Fibroblast of skin of right biceps (primary cell): ENCODE data around the gene EFNA5.
"Not testable (repeated sequence)": the region's sequence is repeated elsewhere in the genome, so short reads cannot be mapped to it uniquely, and the experiment has no call there.

ENCODE experiments used
- DNase-seq: peaks from one replicate; pipeline ENCODE4 v3.0.0-alpha.2; 2013

The EFNA5 gene

DNA sequence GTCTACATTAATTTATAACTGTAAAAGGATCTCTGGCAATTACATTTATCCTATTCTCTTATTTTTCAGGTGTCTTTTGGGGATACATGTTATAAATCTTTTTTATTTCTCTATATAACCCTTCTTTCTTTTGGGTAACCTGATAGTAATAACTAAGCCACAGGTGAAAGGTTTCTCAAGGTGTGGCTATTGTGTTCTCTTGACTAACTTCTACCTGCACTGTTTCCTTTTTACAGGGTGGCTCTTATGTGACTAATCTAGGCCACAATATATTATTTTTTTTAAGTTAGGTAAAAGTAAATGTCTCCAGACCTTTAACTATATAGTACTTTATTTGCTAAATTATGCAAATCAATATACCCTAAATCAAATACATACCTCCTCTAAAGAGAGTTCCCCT, 193.2 kb downstream of the EFNA5 start:
- no peak for DNase-seq

DNA sequence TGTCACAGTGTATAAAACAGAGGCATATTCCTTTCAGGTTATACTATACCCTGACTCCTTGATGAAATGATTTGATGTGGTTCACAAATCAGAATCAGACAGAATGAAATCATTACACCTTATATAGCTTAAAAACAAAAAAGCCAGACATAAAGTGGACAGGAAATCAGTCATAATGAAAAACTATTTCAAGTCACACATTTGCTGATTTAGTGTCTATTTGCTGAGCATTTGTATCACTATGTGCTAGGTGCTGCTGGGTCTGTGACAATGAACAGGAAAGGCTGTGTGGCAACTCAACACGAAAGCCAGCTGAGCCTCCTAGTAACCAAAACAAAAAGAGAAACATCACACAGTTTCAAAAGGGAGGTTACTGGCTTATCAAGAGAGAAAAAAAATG, 194.0 kb downstream of the EFNA5 start:
- no peak for DNase-seq

DNA sequence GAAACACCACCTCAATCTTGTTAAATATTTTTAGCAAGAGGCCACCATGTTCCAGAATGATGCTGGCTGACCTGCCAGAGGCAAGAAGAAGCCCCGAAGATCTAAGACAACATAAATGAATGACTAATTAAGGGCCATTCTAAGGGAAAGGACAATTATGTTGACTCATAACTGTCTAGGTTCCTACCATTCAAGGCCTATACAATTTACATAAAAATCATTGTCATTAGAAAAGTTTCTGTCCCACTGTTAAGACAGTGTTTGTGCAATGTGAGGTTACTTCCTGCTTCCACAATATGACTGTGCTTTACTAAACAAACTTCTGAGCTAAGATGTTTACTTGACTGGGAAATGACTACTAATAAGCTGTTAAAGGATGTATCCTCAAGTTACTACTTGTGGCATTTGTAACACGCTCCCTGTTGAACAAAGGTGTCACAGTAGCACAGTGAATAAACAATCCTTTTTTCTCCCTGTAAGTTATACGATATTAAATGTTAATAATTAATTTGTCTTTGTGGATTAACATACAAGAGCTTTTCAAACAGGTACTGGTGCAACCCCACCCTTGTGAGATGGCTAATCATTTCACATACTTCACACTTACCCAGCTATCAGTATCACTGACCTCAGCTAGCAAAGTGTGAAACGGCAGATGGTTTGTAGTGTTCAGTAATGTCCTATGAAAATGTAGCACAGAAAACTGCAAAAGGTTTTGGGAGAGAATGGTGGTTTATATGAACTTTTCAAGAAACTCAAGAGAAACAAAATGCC, 195.8 kb downstream of the EFNA5 start:
- no peak for DNase-seq

DNA sequence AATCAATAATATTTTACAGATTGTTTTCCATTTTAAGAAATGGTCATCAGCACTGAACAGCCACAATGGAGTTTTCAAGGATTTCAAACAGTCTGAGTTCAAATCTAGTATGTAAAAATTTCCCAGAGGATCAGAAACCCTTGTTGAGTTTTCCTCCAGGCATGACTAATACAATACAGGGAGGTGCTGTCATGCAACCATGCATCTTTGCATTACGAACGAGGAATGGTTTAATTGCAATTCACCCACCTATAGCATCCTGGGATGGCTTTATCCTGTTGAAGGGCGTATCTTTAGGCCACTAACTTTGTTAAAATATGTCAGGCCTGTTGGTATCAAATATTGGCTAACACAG, 196.4 kb downstream of the EFNA5 start:
- DNase-seq, result no peak

DNA sequence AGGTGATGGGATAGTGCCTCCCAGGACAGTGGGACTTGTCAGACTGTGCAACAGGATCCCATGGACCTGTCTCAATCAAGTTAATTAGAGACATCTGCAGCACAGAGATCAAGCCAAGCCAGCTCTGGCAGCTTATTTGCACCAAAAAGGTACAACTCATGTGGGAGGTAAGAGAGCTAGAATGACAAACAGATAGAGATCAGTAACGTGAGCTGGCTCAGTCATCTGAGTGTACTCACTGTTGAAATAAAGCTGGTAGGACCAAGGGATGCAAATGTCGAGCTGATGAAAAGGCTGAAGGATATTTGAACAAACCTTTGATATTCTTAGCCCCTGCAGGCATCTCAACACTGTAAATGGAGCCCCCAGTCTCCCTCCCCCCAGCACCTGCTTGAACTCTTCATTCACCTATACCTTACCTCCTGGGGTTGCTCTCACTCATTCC, 198.1 kb downstream of the EFNA5 start:
- DNase-seq, result no peak

DNA sequence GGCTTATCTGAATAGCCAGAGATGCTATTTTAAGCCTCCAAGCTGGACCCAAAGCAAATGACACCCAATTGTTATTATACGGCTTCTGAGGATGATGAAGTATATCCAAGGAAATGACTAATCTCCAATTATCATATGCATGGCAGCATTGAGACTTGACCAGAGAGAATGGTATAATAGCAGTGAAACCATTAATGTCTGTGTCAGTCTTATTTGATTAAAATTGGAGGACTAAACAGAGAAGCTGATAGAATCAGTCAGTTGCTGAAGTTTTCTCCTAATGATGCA, 200.5 kb downstream of the EFNA5 start:
- peak; percentile 39 for DNase-seq

DNA sequence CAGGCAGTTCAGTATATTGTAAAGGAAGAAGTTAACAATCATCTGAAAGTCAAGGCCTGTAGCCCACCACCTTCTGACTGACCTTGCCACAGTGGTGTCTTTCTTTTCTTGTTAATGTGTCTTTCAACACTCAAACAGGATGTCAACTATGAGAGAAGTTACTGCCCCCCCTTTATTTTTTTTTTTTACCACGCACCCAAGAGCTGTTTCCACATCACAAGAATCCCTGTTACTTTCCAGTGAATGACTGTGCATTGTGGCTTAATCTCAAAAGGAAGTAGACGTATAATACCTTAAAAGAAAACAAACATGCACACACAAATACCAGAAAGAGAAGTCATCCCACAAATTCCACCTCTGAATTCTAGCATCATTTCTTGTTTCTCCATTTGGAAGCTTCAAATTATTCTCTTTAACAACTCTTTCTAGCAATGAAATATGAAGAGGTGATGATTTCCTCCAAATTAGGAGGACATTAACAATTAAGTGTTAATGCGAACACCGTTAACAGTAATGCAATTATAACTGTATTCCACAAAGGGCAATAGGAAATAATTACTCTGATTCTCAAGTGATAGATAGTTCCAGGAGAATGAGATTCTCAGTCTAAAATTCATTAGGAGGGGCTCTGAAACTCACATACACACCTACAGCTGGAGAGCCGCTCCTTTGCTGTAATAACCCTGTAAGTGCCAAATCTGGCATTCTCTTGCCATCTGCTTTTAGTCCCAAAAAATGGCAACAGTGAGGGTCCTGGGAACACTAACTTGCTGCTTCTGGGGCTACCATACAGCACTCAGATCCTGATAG, 201.0 kb downstream of the EFNA5 start:
- peak; percentile 87 for DNase-seq

DNA sequence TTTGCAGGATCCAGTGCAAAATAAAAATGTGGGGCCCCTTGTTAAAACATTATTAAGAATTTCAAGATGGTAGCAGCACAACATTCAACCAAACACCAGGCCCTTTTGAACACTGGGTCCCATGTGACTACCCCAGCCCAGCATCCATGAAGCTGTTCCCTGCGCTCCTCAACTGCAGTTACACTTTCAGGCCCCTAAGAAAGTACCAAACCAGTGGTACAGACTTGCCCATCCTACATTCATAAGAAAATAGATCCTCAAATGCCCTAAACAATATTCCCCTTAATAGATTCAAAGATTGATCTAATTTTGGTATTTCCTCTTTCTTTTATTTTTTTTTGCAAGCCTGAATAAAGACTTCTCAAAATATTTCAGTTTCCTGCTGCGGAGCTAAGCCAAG, 201.7 kb downstream of the EFNA5 start:
- DNase-seq, result no peak

DNA sequence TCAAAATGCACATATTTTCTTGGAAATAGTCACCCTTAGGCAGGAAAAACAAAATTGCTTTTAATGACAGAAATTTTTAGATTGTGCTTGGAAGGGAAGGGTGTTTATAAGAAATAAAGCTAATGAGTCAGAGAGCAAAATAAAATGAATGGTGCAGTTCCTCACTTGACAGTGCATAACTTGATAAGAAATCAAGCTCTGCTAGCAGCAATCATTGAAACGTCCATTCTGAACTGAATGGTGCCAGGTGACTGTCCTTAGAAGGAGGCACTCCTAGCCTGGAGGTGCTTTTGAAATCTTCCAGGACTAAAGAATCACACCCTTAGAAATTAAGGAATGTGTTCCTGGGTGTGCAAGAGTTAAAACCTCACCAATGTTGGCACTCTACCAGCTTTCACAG, 202.5 kb downstream of the EFNA5 start:
- no peak for DNase-seq

DNA sequence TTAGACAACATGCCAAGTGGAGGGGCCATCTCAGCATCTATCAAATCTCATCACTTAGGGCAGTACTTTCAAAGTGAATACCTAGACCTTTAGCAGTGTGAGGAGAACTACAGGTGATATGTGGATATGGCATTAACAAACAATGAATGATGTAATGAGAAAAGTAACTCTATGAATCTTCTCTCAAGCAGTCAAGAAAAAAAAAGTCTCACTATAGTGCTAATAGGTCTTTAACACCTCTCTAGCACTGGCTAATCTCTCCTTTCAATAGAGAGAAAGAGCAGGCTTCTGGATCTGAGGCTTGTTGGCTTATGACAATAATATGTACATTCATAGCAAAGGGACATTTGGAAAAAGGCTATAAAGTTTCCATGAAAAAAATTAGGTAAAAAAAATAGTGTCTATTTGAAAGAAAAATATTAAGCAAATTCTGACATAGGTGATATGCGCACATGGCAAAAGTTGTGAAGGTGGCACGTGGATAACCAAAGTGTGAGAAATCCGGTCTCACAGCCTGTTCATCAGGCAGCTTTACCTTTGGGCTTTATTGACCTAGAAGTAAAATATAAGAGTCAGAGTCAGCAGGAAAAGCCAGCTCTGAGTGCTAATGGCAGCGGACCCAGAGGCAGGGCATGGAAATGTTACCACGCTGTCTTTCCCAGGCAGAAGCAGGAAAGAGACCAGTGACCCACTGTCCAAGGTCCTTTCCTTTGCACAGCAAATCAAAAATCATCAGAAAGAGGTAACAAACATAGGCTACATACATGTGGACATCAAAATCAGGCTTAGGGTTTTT, 203.4 kb downstream of the EFNA5 start:
- DNase-seq, result no peak

DNA sequence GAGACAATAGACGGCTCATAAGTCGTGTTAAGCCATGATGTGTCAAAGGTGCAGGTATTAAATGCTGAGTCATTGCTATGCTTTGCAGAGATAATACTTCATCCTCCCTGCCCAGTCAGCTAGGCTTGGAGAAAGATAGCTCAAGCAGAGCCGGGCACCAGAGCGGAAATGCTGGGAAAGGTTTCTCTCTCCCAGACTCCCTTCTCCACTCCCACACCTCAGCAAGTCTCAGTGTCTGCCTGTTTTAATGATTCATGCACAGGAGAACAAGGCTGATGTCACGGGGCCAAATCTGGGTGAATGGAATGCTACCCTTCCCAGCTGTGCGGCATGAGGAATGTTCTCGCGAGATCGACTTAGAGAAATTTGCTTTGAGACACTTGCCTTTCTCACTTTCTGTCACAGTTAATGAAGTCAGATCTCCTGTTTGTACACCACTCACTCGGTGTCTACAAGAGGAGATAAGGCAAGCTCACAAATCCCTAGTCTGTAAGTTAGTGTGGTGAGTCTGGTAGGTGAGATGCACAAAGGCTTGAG, 204.4 kb downstream of the EFNA5 start:
- peak; percentile 83 for DNase-seq

DNA sequence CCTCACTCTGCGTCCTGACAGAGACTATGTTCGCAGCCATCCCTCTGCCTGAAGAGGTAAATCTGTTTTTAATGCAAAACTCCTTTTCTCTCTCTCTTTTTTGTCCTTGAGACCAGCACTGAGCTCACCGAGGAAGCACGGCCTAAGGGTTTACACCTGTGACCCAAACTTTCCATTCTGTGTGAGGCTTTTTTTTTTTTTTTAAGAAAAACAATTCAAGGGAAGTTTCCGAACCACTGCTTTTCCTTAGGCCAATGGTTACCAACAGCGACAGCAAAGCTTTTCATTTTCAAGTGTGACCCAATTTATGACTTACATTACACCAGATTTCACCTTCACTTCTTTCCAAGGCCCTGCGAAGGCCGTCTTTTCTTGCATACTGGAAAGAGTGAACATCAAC, 205.9 kb downstream of the EFNA5 start:
- DNase-seq, result no peak

DNA sequence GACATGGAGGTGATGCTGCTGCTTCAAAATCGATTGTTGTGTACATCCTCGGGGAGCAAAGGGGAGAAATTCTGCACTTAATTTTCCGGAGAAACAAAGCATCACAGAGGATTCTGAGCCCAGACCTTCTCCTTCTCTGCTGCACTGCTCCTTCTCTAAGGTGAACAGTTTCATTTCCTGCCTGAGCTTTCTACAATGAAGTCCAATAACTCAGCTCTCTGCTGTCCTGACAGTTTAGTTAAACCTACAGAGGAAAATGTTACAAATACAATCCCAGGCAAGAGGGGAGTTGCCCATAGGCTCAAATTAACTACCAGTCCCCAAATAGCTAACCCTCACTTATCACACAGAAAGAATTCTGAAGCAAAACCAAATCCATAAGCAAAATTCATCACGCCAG, 206.3 kb downstream of the EFNA5 start:
- no peak for DNase-seq

DNA sequence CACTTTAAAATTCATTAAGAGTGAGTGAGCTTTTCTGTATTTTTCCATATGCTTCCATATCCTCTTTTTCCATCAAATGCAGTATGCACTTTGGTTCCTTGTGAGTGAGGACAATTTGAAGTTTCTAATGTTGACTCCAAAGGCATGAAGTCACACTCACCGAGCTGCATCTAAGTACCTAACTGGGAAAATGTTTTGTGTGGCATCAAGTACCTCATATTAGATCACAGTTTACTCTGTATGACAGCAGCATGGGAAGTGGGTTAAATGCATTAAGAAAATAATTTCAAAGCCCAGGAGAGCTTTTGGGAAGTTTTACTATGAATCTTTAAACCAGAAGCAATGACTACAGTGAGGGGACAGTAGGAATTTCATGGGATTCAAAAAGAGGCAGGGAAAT, 207.0 kb downstream of the EFNA5 start:
- no peak for DNase-seq

DNA sequence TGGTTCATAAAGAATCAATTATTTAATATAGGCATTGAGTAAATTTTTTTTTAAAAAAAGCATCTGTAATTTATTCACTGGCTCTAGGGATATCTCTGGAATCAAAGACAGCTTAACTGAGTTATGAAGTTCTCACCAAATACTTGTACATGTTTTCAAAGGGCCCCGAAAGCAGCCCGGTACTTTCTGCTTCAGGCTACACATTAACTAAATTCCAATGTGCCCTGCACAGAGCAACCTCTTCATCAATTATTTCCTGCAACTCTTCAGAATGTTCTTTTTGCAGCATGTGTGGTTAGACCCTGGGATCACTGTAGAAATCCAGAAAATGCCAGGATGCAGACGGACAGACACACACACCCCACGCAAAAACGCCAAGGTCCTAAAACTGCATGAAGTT, 209.0 kb downstream of the EFNA5 start:
- no peak for DNase-seq

DNA sequence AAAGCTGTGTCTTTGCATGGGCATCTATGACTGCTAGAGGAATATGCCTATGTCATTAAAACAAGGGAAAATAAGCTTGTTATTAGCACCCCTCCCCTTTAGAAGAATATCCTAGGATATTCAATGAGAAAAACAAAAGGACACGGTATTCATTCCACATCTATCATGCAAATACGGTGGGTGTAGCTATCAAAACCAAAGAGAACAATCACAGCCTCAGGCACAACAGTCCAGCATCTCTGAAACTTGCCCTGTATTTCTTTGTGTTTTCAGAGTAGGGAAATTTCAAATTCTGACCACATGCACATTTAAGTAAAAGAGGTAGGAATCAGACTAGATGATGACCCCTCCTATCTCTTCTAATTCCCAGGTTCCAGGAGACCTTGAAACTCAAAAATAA, 209.9 kb downstream of the EFNA5 start:
- DNase-seq, result no peak

DNA sequence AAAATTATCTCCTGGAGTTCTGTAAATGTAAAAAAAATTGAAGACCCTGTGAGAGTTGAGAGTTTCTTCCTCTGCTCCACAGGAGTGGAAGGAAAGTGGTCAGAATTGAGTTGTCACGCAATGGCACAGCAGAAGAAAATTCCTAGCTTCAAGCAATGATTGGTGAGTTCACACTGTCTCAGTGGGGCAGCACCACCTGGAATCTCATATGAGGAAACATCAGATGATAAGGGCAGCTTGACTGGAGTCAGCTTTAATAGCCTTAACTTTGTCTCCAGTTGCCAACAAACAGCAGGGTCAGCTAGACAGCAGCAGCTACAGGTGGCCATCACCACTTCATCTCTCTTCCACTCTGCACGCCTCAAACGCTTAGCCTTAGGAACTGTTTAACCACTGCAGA, 211.1 kb downstream of the EFNA5 start:
- DNase-seq, result no peak

DNA sequence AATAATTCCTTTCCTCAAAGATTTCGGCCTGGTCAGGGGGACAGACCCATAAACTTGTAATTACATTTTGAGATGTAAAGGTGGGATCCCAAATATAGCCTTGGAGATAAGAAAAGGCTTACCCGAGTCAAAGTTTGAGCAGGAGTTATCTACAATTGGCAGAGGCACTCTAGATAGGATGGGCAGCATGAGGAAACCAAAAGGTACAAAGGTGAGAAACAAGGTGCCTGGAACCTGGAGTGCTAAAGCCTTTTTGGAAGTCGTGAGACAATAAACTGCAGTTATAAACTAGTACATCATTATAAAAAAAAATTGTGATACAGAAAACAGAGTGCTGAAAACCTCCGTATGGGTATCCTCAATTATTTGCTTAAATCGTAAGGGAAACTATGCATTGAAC, 212.4 kb downstream of the EFNA5 start:
- DNase-seq, result no peak

DNA sequence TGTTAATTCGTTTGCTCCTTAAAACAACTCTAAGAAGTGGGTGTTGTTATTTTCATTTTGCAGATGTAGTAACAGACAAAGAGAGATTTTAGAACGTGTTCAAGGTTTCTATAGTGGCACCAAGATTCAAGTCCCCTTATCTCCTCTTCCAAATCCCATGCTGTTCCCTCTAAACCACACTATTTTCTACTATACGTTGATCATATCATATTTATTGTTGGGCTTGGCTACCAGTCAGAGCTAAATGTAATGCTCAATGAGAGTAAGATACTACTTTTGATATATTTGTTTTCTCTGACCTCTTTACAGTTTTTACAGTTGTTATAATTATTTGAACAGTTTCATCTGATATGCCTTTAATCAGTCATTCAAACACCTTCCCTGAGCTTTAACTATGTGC, 212.9 kb downstream of the EFNA5 start:
- DNase-seq, result no peak

DNA sequence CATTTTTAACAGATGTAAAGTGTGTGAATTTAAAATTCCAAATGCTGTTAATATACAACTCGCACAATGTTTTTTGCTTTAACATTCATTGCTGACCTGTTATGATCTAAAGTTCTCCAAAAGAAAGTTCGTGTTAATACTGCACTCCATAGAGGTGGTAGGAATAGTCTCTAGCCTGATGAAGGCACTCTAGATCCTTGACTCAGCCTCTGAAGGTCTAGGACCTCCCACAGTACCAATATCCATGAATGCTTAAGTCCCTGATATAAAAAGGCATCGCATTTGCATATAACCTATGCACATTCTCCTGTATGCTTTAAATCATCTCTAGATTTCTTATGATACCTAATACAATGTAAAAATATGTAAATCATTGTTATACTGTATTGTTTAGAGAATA, 213.6 kb downstream of the EFNA5 start:
- DNase-seq, result no peak

DNA sequence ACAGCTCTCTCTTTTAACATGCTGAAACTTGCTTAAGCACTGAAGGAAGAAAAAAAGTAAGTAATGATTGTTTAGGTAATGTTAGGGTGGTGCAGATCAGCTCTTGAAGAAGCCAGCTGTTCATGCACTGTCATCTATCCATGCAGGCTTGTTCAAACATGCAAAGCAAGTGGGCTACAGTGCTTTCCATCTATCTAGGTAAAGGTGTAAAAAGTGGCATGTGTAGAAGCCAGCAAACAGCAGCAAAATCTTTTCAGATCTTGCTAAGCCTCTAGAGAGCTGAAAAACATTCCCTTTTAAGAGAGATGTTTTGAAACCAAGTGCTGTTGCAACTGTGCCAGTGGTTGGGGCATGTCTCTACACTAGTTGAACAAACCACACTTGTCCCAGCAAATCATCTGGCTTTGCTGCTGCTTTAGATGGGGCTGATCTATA, 214.4 kb downstream of the EFNA5 start:
- DNase-seq, result no peak

DNA sequence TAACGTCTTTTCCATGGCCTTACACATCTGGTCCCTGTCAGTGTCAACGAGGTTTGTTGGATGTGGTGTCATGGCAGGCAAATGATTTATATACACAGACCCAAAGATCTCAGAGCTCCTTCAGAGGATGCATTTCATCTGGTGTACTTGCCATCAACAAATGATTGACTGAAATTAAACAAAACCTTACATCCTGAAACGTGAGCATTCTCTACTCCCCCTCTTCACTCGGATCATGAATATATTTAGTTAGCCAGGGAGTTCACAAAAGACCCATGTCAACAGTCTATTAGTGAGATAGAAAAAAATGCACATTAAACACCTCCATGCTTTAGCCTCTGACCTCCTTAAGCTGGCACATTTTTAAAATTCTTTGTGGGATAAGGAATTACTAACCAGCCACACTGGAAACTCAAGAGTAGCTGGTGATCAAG, 215.6 kb downstream of the EFNA5 start:
- peak; percentile 57 for DNase-seq

DNA sequence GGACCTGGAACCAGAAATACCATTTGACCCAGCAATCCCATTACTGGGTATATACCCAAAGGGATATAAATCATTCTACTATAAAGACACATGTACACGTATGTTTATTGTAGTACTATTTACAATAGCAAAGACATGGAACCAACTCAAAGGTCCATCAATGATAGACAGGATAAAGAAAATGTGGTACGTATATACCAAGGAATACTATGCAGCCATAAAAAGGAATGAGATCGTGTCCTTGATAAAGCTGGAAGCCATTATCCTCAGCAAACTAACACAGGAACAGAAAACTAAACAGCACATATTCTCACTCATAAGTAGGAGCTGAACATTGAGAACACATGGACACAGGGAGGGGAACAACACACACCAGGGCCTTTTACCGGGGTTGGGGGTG, 218.9 kb downstream of the EFNA5 start:
- not testable (repeated sequence) for DNase-seq

DNA sequence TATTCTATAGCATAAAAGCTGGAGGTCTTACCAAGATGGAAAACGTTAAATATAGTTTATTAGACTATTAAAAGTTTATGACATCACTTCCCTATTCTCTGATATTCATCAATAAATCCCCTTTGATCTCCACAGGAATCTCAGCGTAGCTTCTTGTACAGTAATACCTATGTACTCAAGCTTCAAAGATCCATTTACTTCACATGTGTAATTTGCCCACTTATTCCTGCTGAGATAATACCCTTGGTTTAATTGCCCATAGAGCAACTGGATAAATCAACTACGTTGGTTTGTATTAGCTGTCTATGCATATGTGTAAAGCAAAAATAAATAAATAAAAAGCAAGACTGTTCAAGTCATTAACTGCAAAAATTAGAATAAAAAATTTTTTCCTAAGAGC, 219.7 kb downstream of the EFNA5 start:
- no peak for DNase-seq
